Body of pancreas (tissue), 4 donors: Measurements from ENCODE around the gene LRRC2. TPM values are rescaled to one million over a fixed set of nuclear protein-coding genes. Genes with fewer than 3 reads are reported as not detected.

ENCODE experiments used
- ATAC-seq: fragments of 150-250 bp; one replicate; pipeline ENCODE4 v1.9.1; 2016
- DNase-seq, 4 donors: peaks; one replicate each; pipeline ENCODE4 v3.0.0-alpha.2; 2019
- H3K27ac ChIP-seq, 4 donors: fragments of 200-600 bp; sonication (generic); 1 replicate in 3 of 4; 2 replicates in 1 of 4; pipeline versions ENCODE4 v1.5.1 to v1.6.1; 2016 to 2019; ENCODE audit warnings: mild to moderate bottlenecking in 1 of 4, mixed read lengths in 1 of 4, moderate library complexity in 1 of 4
- H3K27me3 ChIP-seq, 2 donors: fragments of 200-600 bp; sonication (generic); one replicate each; pipeline ENCODE4 v1.6.0; 2016; ENCODE audit warnings: mild to moderate bottlenecking in 1 of 2
- H3K36me3 ChIP-seq, 2 donors: fragments of 200-600 bp; sonication (generic); replicated peaks in 1 of 2; 2 replicates each; pipeline ENCODE4 v1.5.1; 2016; ENCODE audit warnings: low read depth in 2 of 2; ENCODE audit not compliant: insufficient read depth in 1 of 2
- H3K4me1 ChIP-seq: fragments of 200-600 bp; sonication (generic); one replicate; pipeline ENCODE4 v1.6.0; 2016
- H3K4me3 ChIP-seq, 2 donors: fragments of 200-600 bp; sonication (generic); 1 replicate in 1 of 2; 2 replicates in 1 of 2; pipeline ENCODE4 v1.5.1; 2016 to 2019
- H3K9me3 ChIP-seq, 3 donors: fragments of 200-600 bp; sonication (generic); 1 replicate in 2 of 3; 2 replicates in 1 of 3; pipeline ENCODE4 v1.5.1; 2016
- CTCF ChIP-seq, 7 experiments: fragments of 450-650 bp in 4 of 7; fragments of 200-600 bp in 3 of 7; sonication (generic) in 3 of 7; IDR thresholded peaks; one replicate each; pipeline ENCODE4 v1.5.1; 2016 to 2019; ENCODE audit warnings: antibody characterized with exemption in 7 of 7
- POLR2A ChIP-seq, 3 donors: fragments of 450-650 bp; IDR thresholded peaks; one replicate each; pipeline ENCODE4 v1.6.1; 2016; ENCODE audit warnings: antibody characterized with exemption in 3 of 3, mild to moderate bottlenecking in 2 of 3
- WGBS, 2 donors: methylation state at CpG; one replicate each; pipeline ENCODE4 v1.1.5; 2017; 5-methylcytosine and 5-hydroxymethylcytosine counted together
- intact Hi-C: fragments of 100-400 bp; cut with DNase I; formaldehyde crosslinking; loops from one replicate; pipeline ENCODE4 v1.15.1; 2023
- total RNA-seq, 2 donors: library from RNA; depleted of rRNA; stranded (reverse); fragments of >200 nt; gene quantifications; one replicate each; pipeline ENCODE4 v1.1.0, GENCODE V29; 2016

Gene LRRC2
- total RNA-seq, 2 donors from 2014 or later = 1.8 to 2.3 TPM

- peaks cover 11% of the 10 kb centered on the region for H3K4me1 ChIP-seq
- H3K36me3 ChIP-seq = no peaks in the 10 kb centered on the region
- intact Hi-C loops = loop anchor here (10.0 kb wide), 1 partner anchor 64 kb away; the partner anchor contains the start of gene RTP3
- TF ChIP-seq CTCF (IDR thresholded peaks at IDR 0.05) (peak; percentile 49 to 94 (median 82)), POLR2A (IDR thresholded peaks at IDR 0.05) (peak in 1 of 3 donors; percentile 45)
- ATAC-seq = peak; percentile 99
- no peaks in the 10 kb centered on the region for H3K27me3 ChIP-seq
- 19 to 27% methylated on average over 17 to 22 of the region's 22 CpGs for WGBS, 2 donors
- no peaks in the 10 kb centered on the region for H3K9me3 ChIP-seq
- H3K4me3 ChIP-seq = peak overlapping the region in 1 of 2 donors; percentile 1
- DNase-seq = peak; percentile 94 to 97 (median 96)
- peak overlapping the region; percentile 23 to 71 (median 62) for H3K27ac ChIP-seq
Observed at GRCh38 chr3:46558184-46559043, 7.7 kb downstream of the LRRC2 start.

- ATAC-seq (no peak), DNase-seq (no peak)
- Histone ChIP-seq H3K27ac (peak overlapping the region; percentile 23 to 71 (median 62)), H3K27me3 (no peaks in the 10 kb centered on the region), H3K4me3 (no peak overlapping the region), H3K9me3 (no peaks in the 10 kb centered on the region), H3K36me3 (no peaks in the 10 kb centered on the region), H3K4me1 (peaks cover 11% of the 10 kb centered on the region)
- WGBS, 2 donors = 66 to 74% methylated on average over 6 of the region's 6 CpGs
- TF ChIP-seq CTCF (IDR thresholded peaks at IDR 0.05) (no peak), POLR2A (IDR thresholded peaks at IDR 0.05) (no peak)
- intact Hi-C loops = loop anchor here (10.0 kb wide), 1 partner anchor 63 kb away; the partner anchor contains the start of gene RTP3
Observed at GRCh38 chr3:46557814-46558183, 8.3 kb downstream of the LRRC2 start.

DNA sequence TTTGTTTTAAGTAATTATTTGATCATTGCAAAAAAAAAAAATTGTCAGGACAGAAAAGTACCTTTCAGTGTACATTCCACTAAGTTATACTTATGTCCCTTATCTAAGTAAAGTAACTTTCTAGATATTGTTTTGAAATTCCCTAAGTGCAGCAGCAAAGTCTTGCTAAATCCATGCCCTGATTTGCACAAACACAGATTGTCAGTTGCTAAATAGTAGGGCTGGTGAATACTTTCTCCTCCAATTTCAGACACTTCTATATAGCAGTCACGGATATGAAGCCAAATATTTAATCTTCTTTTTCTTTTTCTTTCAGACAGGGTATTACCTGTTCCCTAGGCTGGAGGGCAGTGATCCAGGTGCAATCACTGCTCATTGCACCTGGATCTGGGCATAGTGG is 12.9 kb downstream of the LRRC2 start:
- ATAC-seq (no peak), DNase-seq (no peak)
- WGBS, 2 donors = 4 to 28% methylated on average over 1 of the region's 1 CpG
- Histone ChIP-seq H3K27ac (no peak overlapping the region), H3K36me3 (no peaks in the 10 kb centered on the region), H3K4me3 (no peak overlapping the region), H3K9me3 (no peaks in the 10 kb centered on the region), H3K4me1 (peaks cover 4% of the 10 kb centered on the region), H3K27me3 (no peaks in the 10 kb centered on the region)
- intact Hi-C loops = loop anchor here (10.0 kb wide), 1 partner anchor 58 kb away; the partner anchor contains the start of gene RTP3
- TF ChIP-seq POLR2A (IDR thresholded peaks at IDR 0.05) (no peak), CTCF (IDR thresholded peaks at IDR 0.05) (no peak)

- Histone ChIP-seq H3K4me3 (no peak overlapping the region), H3K9me3 (no peaks in the 10 kb centered on the region), H3K4me1 (no peaks in the 10 kb centered on the region), H3K27ac (no peak overlapping the region), H3K27me3 (no peaks in the 10 kb centered on the region), H3K36me3 (no peaks in the 10 kb centered on the region)
- intact Hi-C loops = loop anchor here (10.0 kb wide), 1 partner anchor 58 kb away; the partner anchor contains the start of gene RTP3
- ATAC-seq (no peak), DNase-seq (no peak)
- WGBS, 2 donors = 78 to 80% methylated on average over 1 of the region's 1 CpG
- TF ChIP-seq POLR2A (IDR thresholded peaks at IDR 0.05) (no peak), CTCF (IDR thresholded peaks at IDR 0.05) (no peak)
Observed at GRCh38 chr3:46552538-46552937, 13.6 kb downstream of the LRRC2 start.
